ENCODE results near the gene SPATS1.

Gene SPATS1

DNA sequence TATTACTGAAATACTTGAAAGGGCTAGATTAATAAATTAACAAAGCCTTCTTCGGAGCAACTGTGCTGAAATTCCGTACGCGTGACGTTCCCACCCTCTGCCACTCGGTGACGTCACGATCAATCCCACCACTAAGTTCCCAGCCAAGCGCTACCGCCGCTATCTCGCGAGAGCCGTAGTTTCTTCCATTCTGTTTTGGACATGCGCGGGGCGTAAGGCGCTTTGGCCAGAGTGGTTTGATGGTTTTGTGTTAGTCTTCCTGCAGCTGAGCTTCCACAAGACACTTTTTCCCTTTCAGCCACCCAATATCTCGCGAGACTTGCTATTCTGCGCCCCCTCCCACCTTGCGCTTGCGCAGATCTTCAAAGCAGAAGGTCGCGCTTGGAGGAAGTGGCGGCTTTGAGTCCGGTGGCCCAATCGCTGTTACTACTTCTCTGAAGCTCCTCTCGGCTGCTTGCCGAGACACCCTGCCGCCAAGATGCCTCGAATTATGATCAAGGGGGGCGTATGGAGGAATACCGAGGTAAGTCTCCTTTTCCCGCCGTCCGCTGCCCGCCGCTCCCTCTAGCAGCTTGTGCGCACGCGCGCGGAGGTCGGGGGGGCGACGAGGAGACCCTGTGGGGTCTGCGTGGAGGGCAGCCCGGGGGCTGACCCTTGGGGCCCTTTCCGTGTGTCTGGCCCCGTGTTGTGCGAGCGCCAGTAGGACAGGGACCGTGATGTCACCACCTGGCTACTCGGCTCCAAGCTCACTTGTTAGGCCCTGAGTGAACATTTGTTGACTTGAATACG lies 45.1 kb downstream of the SPATS1 start, which contains the start of gene CDC5L:
Gene CDC5L, plus strand, starts transcription at position 361 of the 789 bp plus-strand sequence. Its CDS starts 118 bp downstream, at position 479.
- peak; percentile 92 for DNase-seq (ENCODE audit: low read depth in 2 of 2)

DNA sequence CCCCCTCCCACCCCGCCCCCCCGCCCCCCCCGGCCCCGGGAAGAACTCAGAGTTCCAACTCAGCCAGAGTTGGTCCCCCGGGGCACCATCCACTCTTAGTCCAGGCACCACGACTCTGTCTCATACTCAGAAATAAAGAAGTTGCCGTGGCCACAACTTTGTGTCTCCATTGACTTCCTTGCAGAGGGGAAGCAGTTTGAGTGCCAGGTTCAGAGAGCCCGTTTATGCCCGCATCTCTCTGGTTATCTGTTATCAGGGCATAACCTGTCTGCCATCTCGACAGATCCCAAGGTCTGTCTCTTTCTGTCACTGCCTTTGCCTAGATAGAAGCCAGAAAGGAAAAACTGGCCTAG lies 45.7 kb downstream of the SPATS1 start:
- DNase-seq (ENCODE audit: low read depth in 2 of 2) = no peak

DNA sequence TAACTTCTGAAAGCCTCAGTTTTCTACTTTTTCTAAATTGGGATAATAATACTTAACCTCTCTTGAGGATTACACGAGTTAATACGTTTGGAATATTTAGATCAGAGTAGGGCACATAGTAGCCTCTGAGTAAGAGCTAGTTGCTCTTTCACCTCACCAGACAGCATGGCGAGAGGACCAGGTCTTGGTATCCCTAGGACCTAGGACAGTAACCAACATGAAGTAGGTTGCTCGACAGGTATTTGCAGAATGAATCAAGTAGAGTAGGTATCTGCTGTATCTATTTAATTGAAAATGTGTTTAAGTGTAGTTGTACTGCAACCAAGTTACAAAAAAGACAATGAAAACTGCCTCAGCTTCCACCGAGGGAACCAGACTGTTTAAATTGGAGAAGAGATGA lies 46.4 kb downstream of the SPATS1 start:
- DNase-seq (ENCODE audit: low read depth in 2 of 2) = no peak

DNA sequence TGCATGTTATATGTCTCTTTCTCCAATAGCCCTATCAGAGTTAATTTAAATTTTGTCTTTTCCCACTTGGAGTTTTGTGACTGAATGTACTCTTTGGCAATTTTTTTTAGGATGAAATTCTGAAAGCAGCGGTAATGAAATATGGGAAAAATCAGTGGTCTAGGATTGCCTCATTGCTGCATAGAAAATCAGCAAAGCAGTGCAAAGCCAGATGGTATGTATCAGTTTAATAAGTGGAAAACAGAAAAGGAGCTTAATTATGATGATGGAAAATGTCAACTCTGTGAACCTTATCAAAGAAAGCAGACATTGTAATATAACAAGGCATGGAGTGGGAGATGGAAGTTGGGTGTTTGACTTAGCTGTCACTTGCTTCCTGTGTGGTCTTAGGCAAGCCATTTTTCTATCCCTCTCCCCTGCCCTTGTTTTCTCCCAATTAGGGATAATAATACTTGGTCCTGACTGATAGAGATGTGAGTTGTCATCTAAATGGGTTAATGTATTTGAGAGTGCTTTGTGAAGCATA lies 47.8 kb downstream of the SPATS1 start:
- DNase-seq (ENCODE audit: low read depth in 2 of 2) = no peak
